WTC11 (cell line): ENCODE measurements around the gene DENND2C. TPM values are rescaled to one million over a fixed set of nuclear protein-coding genes. Genes with fewer than 3 reads are reported as not detected.

ENCODE experiments used
- ATAC-seq: fragments of 200-7000 bp; cut with Tn5 transposase; 2 replicates; pipeline ENCODE4 v1.10.0; 2021; ENCODE audit warnings: mild to moderate bottlenecking, moderate library complexity
- CTCF ChIA-PET: fragments of 300-600 bp; sonication (Branson Sonifier 250); formaldehyde crosslinking; loops from one replicate; lab custom pipeline; 2021; ENCODE audit warnings: antibody characterized with exemption; lab: Charles Lee
- POLR2A ChIA-PET: fragments of 350-600 bp; sonication (Branson Sonifier 250); formaldehyde crosslinking; loops from one replicate; lab custom pipeline; 2021; ENCODE audit warnings: antibody characterized with exemption; lab: Charles Lee
- DNase-seq: peaks from one replicate; pipeline ENCODE4 v3.0.0; 2021; ENCODE audit warnings: low spot score
- H3K27ac Mint-ChIP-seq: 2 replicates; pipeline ENCODE4 v1.8.0; 2021; ENCODE audit warnings: mixed read lengths
- H3K27me3 Mint-ChIP-seq: 2 replicates; pipeline ENCODE4 v1.8.0; 2021; ENCODE audit warnings: low read depth, mild to moderate bottlenecking, moderate library complexity, mixed read lengths
- H3K36me3 Mint-ChIP-seq: 2 replicates; pipeline ENCODE4 v1.8.0; 2021; ENCODE audit warnings: mixed read lengths
- H3K4me1 Mint-ChIP-seq: 2 replicates; pipeline ENCODE4 v1.8.0; 2022; ENCODE audit warnings: mixed read lengths
- H3K4me3 Mint-ChIP-seq: 2 replicates; pipeline ENCODE4 v1.8.0; 2021; ENCODE audit warnings: mild to moderate bottlenecking, moderate library complexity, mixed read lengths
- H3K9me3 Mint-ChIP-seq: 2 replicates; pipeline ENCODE4 v1.8.0; 2021; ENCODE audit warnings: mixed read lengths
- AFF4 ChIP-seq: sonication (generic); formaldehyde crosslinking; IDR thresholded peaks from 2 replicates; pipeline ENCODE4 v1.8.1; 2023; ENCODE audit warnings: mild to moderate bottlenecking, missing genetic modification reagents, borderline replicate concordance
- ATF1 ChIP-seq: sonication (generic); formaldehyde crosslinking; IDR thresholded peaks from 2 replicates; pipeline ENCODE4 v1.8.1; 2023; ENCODE audit warnings: mild to moderate bottlenecking, moderate library complexity, missing genetic modification reagents
- CDX4 ChIP-seq: fragments of 250-450 bp; sonication (Bioruptor Pico); IDR thresholded peaks from 2 replicates; pipeline ENCODE4 v1.9.0; 2021; ENCODE audit warnings: moderate library complexity, mild to moderate bottlenecking, inconsistent platforms, borderline replicate concordance
- CREB1 ChIP-seq: sonication (generic); formaldehyde crosslinking; IDR thresholded peaks from 2 replicates; pipeline ENCODE4 v1.8.0; 2023; ENCODE audit warnings: mild to moderate bottlenecking, missing genetic modification reagents
- E2F5 ChIP-seq: sonication (generic); formaldehyde crosslinking; IDR thresholded peaks from 2 replicates; pipeline ENCODE4 v1.8.1; 2022; ENCODE audit warnings: mild to moderate bottlenecking, moderate library complexity, missing genetic modification reagents
- ELF4 ChIP-seq: sonication (generic); formaldehyde crosslinking; IDR thresholded peaks from 2 replicates; pipeline ENCODE4 v1.8.1; 2022; ENCODE audit warnings: low read depth, mild to moderate bottlenecking, moderate library complexity, missing genetic modification reagents
- FOXP4 ChIP-seq: sonication (generic); formaldehyde crosslinking; IDR thresholded peaks from 2 replicates; pipeline ENCODE4 v1.8.0; 2022; ENCODE audit warnings: mild to moderate bottlenecking, missing genetic modification reagents
- JAZF1 ChIP-seq: fragments of 250-450 bp; sonication (Bioruptor Pico); IDR thresholded peaks from 2 replicates; pipeline ENCODE4 v1.9.0; 2021; ENCODE audit warnings: moderate library complexity, mild to moderate bottlenecking, inconsistent platforms
- MAX ChIP-seq: sonication (generic); formaldehyde crosslinking; IDR thresholded peaks from 2 replicates; pipeline ENCODE4 v1.8.0; 2022; ENCODE audit warnings: mild to moderate bottlenecking, missing genetic modification reagents
- OVOL2 ChIP-seq: fragments of 250-450 bp; sonication (Bioruptor Pico); IDR thresholded peaks from 2 replicates; pipeline ENCODE4 v1.9.0; 2021; ENCODE audit warnings: mild to moderate bottlenecking, borderline replicate concordance
- PRRX2 ChIP-seq: fragments of 250-450 bp; sonication (Bioruptor Pico); IDR thresholded peaks from 2 replicates; pipeline ENCODE4 v1.8.0; 2021; ENCODE audit warnings: mild to moderate bottlenecking
- SMAD4 ChIP-seq: sonication (generic); formaldehyde crosslinking; IDR thresholded peaks from 2 replicates; pipeline ENCODE4 v1.8.0; 2022; ENCODE audit warnings: mild to moderate bottlenecking, missing genetic modification reagents
- SOX15 ChIP-seq: fragments of 250-450 bp; sonication (Bioruptor Pico); IDR thresholded peaks from 2 replicates; pipeline ENCODE4 v1.9.0; 2021; ENCODE audit warnings: mild to moderate bottlenecking
- USF2 ChIP-seq: sonication (generic); formaldehyde crosslinking; IDR thresholded peaks from 2 replicates; pipeline ENCODE4 v1.8.1; 2023; ENCODE audit warnings: mild to moderate bottlenecking, missing genetic modification reagents, moderate library complexity
- ZNF138 ChIP-seq: sonication (generic); formaldehyde crosslinking; conservative IDR thresholded peaks from 2 replicates; pipeline ENCODE4 v1.8.1; 2022; ENCODE audit warnings: mild to moderate bottlenecking, moderate library complexity, missing genetic modification reagents
- ZNF532 ChIP-seq: fragments of 250-450 bp; sonication (Bioruptor Pico); IDR thresholded peaks from 2 replicates; pipeline ENCODE4 v1.9.0; 2021; ENCODE audit warnings: mild to moderate bottlenecking, borderline replicate concordance
- total RNA-seq: library from RNA; stranded (reverse); gene quantifications from 3 replicates; pipeline ENCODE4 v1.2.3, GENCODE V29; 2021

The DENND2C gene
- total RNA-seq, 1 experiment from 2014 or later, result 2.9 TPM

GRCh38 chr1:114536043-114536442 is 133.8 kb downstream of the DENND2C start:
- no peak for DNase-seq
- Mint-ChIP-seq H3K4me3 (no peak overlapping the region), H3K9me3 (peaks cover 8% of the 10 kb centered on the region), H3K36me3 (no peaks in the 10 kb centered on the region), H3K27ac (no peak overlapping the region), H3K4me1 (no peaks in the 10 kb centered on the region), H3K27me3 (no peaks in the 10 kb centered on the region)
- ChIA-PET POLR2A (no interaction called here), CTCF (no interaction called here)
- TF ChIP-seq SMAD4 (CRISPR knock-in tag) (no peak), ATF1 (CRISPR knock-in tag) (no peak), ELF4 (CRISPR knock-in tag) (no peak)
- ATAC-seq, result no peak

- H3K27me3 Mint-ChIP-seq, result no peaks in the 10 kb centered on the region
- TF ChIP-seq SOX15 (no peak), CDX4 (CRISPR knock-in tag) (no peak), USF2 (CRISPR knock-in tag) (no peak), E2F5 (no peak), AFF4 (no peak), OVOL2 (CRISPR knock-in tag) (no peak), JAZF1 (CRISPR knock-in tag) (no peak), ZNF532 (no peak), CREB1 (CRISPR knock-in tag) (no peak), ZNF138 (no peak), FOXP4 (no peak), MAX (CRISPR knock-in tag) (no peak), PRRX2 (CRISPR knock-in tag) (no peak)
- no peaks in the 10 kb centered on the region for H3K4me1 Mint-ChIP-seq
- CTCF ChIA-PET, result interaction anchor here (1.6 kb wide), 1 partner anchor 20 kb away, joined by 3 read pairs; no protein-coding TSS in a partner anchor
- H3K4me3 Mint-ChIP-seq, result no peak overlapping the region
- ATAC-seq (no peak), DNase-seq (no peak)
- no peak overlapping the region for H3K27ac Mint-ChIP-seq
- POLR2A ChIA-PET, result no interaction called here
- no peaks in the 10 kb centered on the region for H3K36me3 Mint-ChIP-seq
- H3K9me3 Mint-ChIP-seq, result peaks cover 8% of the 10 kb centered on the region
Measured at GRCh38 chr1:114535401-114535800, 134.4 kb downstream of the DENND2C start.
